ENCODE measurements around the gene THADA.

THADA gene

DNA sequence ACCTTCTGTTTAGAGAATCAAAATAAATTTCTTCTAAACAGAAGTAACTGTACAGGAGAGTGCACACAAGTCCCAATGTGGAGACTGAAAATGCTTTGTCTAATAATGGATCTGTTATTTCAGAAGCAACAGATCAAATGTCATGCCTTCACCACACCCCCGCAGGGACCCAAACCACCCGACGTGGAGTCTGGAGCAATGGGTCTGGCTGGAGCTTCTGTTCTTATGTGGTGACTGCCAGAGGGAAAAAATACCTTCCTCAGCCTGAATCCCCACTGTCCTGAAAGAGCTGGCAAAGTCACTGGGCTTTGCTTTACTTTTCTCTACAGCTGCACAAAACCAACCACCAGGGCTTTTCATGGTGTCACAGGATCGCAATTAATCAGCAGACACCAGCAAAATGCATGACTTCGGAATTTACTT lies 250.4 kb downstream of the THADA start:
- CTCF ChIA-PET = interaction anchor here (0.6 to 0.7 kb wide), 2 partner anchors 22 to 55 kb away, joined by 4 to 6 read pairs; no protein-coding TSS in a partner anchor

GRCh38 chr2:43344868-43345373 lies 250.9 kb downstream of the THADA start:
- peak; percentile 61 for TF ChIP-seq ZBTB17 (tag by site-specific recombination; IDR thresholded peaks at IDR 0.05)
- no peak for TF ChIP-seq MYNN (tag by site-specific recombination; IDR thresholded peaks at IDR 0.05; ENCODE audit: borderline replicate concordance)
- no peak for TF ChIP-seq ZBTB21 (tag by site-specific recombination; IDR thresholded peaks at IDR 0.05)
- Histone ChIP-seq H3K27ac (ENCODE audit: extremely low read depth, low read depth, low read length) (no peak overlapping the region), H3K36me3 (ENCODE audit: control insufficient read depth in 2 of 2, insufficient read depth in 1 of 2, low read length in 2 of 2) (no peaks in the 10 kb centered on the region), H3K9me3 (ENCODE audit: control insufficient read depth, insufficient read depth, low read depth, low read length) (no peaks in the 10 kb centered on the region), H3K4me3 (ENCODE audit: low read depth, low read length) (no peak overlapping the region), H3K4me1 (ENCODE audit: control insufficient read depth, insufficient read depth, low read length) (peaks cover 50% of the 10 kb centered on the region)
- ChIA-PET POLR2A (no interaction called here), CTCF (interaction anchor here (0.7 kb wide), 1 partner anchor 73 kb away, joined by 4 read pairs; no protein-coding TSS in a partner anchor)

More for the DNA sequence above, 250.4 kb downstream of the THADA start:
- Histone ChIP-seq H3K27ac (ENCODE audit: extremely low read depth, low read depth, low read length) (no peak overlapping the region; the same call in 1 of the 2 replicates), H3K9me3 (ENCODE audit: control insufficient read depth, insufficient read depth, low read depth, low read length) (no peaks in the 10 kb centered on the region), H3K36me3 (ENCODE audit: control insufficient read depth in 2 of 2, insufficient read depth in 1 of 2, low read length in 2 of 2) (no peaks in the 10 kb centered on the region), H3K4me3 (ENCODE audit: low read depth, low read length) (no peak overlapping the region), H3K4me1 (ENCODE audit: control insufficient read depth, insufficient read depth, low read length) (peaks cover 53% of the 10 kb centered on the region)
- POLR2A ChIA-PET = no interaction called here
- TF ChIP-seq OSR2 (tag by site-specific recombination; IDR thresholded peaks at IDR 0.05) = 0 out of 2 replicates have a peak, but pooled peaks have one; percentile 7
- no peak for TF ChIP-seq ZNF426 (tag by site-specific recombination; IDR thresholded peaks at IDR 0.05)
- TF ChIP-seq SCRT2 (tag by site-specific recombination; IDR thresholded peaks at IDR 0.05) = 0 out of 2 replicates have a peak, but pooled peaks have one; percentile 27

- H3K27ac ChIP-seq (ENCODE audit: extremely low read depth, low read depth, low read length) = no peak overlapping the region; the same call in 1 of the 2 replicates
- TF ChIP-seq PRDM4 (tag by site-specific recombination; IDR thresholded peaks at IDR 0.05) (peak; percentile 52; the same call in 1 of the 2 replicates), YY2 (tag by site-specific recombination; IDR thresholded peaks at IDR 0.05) (no peak), ZNF391 (tag by site-specific recombination; IDR thresholded peaks at IDR 0.05; ENCODE audit: borderline replicate concordance, low read depth) (no peak), ZNF394 (tag by site-specific recombination; IDR thresholded peaks at IDR 0.05; ENCODE audit: borderline replicate concordance) (no peak), ZNF600 (tag by site-specific recombination; IDR thresholded peaks at IDR 0.05) (peak; percentile 45; the same call in 1 of the 2 replicates), ZNF121 (tag by site-specific recombination; IDR thresholded peaks at IDR 0.05) (no peak), ZBTB10 (tag by site-specific recombination; IDR thresholded peaks at IDR 0.05) (no peak), PRDM6 (tag by site-specific recombination; IDR thresholded peaks at IDR 0.05) (peak; percentile 84), FEZF1 (tag by site-specific recombination; IDR thresholded peaks at IDR 0.05) (peak; percentile 70)
Observed at GRCh38 chr2:43343573-43344304, 252.1 kb downstream of the THADA start.

More at GRCh38 chr2:43343573-43344304, 252.1 kb downstream of the THADA start:
- H3K36me3 ChIP-seq (ENCODE audit: control insufficient read depth in 2 of 2, insufficient read depth in 1 of 2, low read length in 2 of 2) = no peaks in the 10 kb centered on the region
- no peaks in the 10 kb centered on the region for H3K9me3 ChIP-seq (ENCODE audit: control insufficient read depth, insufficient read depth, low read depth, low read length)
- POLR2A ChIA-PET = no interaction called here
- no peak overlapping the region for H3K4me3 ChIP-seq (ENCODE audit: low read depth, low read length)
- peaks cover 41% of the 10 kb centered on the region for H3K4me1 ChIP-seq (ENCODE audit: control insufficient read depth, insufficient read depth, low read length)
- CTCF ChIA-PET = interaction anchor here (1.5 kb wide), 1 partner anchor 10 kb away, joined by 3 read pairs; no protein-coding TSS in a partner anchor

All from HEK293 (cell line).